NT2/D1 (cell line): Measurements from ENCODE around the gene SPPL2C.
A peak's percentile ranks its signal among the peaks of the same experiment; 100 is the strongest.

ENCODE experiments used
- DNase-seq: peaks from one replicate; pipeline ENCODE4 v3.0.0-alpha.2; 2011; ENCODE audit warnings: low read depth, low spot score
- H3K27me3 ChIP-seq: 2 replicates; pipeline ENCODE4 v1.6.0; 2011; ENCODE audit warnings: mild to moderate bottlenecking; ENCODE audit not compliant: insufficient read length, insufficient read depth
- H3K36me3 ChIP-seq: 2 replicates; pipeline ENCODE4 v1.6.1; 2011; ENCODE audit warnings: mild to moderate bottlenecking, low read length, mixed read lengths; ENCODE audit not compliant: insufficient read depth, insufficient read length
- H3K4me1 ChIP-seq: 2 replicates; pipeline ENCODE4 v1.5.1; 2011; ENCODE audit not compliant: insufficient read depth, insufficient read length
- H3K4me3 ChIP-seq: 2 replicates; pipeline ENCODE4 v1.5.1; 2011; ENCODE audit warnings: low read depth; ENCODE audit not compliant: insufficient read length
- H3K9ac ChIP-seq: 2 replicates; pipeline ENCODE4 v1.6.0; 2011; ENCODE audit warnings: low read depth; ENCODE audit not compliant: insufficient read length
- H3K9me3 ChIP-seq: 2 replicates; pipeline ENCODE4 v1.5.1; 2011; ENCODE audit warnings: mild to moderate bottlenecking, low read length; ENCODE audit not compliant: insufficient read depth
- SUZ12 ChIP-seq: IDR thresholded peaks from 2 replicates; pipeline ENCODE4 v1.6.1; 2011; ENCODE audit not compliant: insufficient read length, insufficient read depth; ENCODE audit errors: extremely low read depth
- YY1 ChIP-seq: IDR thresholded peaks from 2 replicates; pipeline ENCODE4 v1.6.1; 2011; ENCODE audit not compliant: insufficient read length, insufficient read depth
- ZNF274 ChIP-seq: IDR thresholded peaks from 2 replicates; pipeline ENCODE4 v1.6.1; 2011; ENCODE audit warnings: mild to moderate bottlenecking, low read depth, low read length

The SPPL2C gene

GRCh38 chr17:45888392-45888791, 43.7 kb downstream of the SPPL2C start:
- peaks cover 12% of the 10 kb centered on the region for H3K27me3 ChIP-seq
- H3K9me3 ChIP-seq = no peaks in the 10 kb centered on the region
- no peak for DNase-seq
- no peaks in the 10 kb centered on the region for H3K36me3 ChIP-seq
- H3K4me1 ChIP-seq = no peaks in the 10 kb centered on the region
- no peak overlapping the region for H3K4me3 ChIP-seq
- no peak for TF ChIP-seq YY1
- no peak for TF ChIP-seq SUZ12
- no peak for TF ChIP-seq ZNF274
- H3K9ac ChIP-seq = no peak overlapping the region

- Histone ChIP-seq H3K4me1 (no peaks in the 10 kb centered on the region), H3K36me3 (no peaks in the 10 kb centered on the region), H3K9me3 (no peaks in the 10 kb centered on the region), H3K27me3 (peaks cover 14% of the 10 kb centered on the region), H3K4me3 (no peak overlapping the region), H3K9ac (no peak overlapping the region)
- TF ChIP-seq ZNF274 (no peak), YY1 (no peak), SUZ12 (no peak)
- DNase-seq = no peak
Observed at GRCh38 chr17:45889579-45889978, 44.9 kb downstream of the SPPL2C start.

GRCh38 chr17:45893725-45894021, 49.0 kb downstream of the SPPL2C start:
- DNase-seq = no peak
- Histone ChIP-seq H3K27me3 (peaks cover 55% of the 10 kb centered on the region), H3K36me3 (no peaks in the 10 kb centered on the region), H3K9me3 (no peaks in the 10 kb centered on the region), H3K4me1 (peaks cover 7% of the 10 kb centered on the region), H3K9ac (peak overlapping the region; percentile 81), H3K4me3 (peak overlapping the region; percentile 49)
- TF ChIP-seq YY1 (no peak), ZNF274 (no peak), SUZ12 (no peak)

- peak; percentile 83 for DNase-seq
- peak within 1 kb of the TSS; percentile 49 for H3K4me3 ChIP-seq
- no peaks in the 10 kb centered on the region for H3K36me3 ChIP-seq
- H3K27me3 ChIP-seq = peaks cover 60% of the 10 kb centered on the region
- no peaks in the 10 kb centered on the region for H3K9me3 ChIP-seq
- H3K9ac ChIP-seq = peak within 1 kb of the TSS; percentile 81
- TF ChIP-seq SUZ12 = no peak
- no peak for TF ChIP-seq ZNF274
- peaks cover 7% of the 10 kb centered on the region for H3K4me1 ChIP-seq
Observed at GRCh38 chr17:45894022-45894784, 49.5 kb downstream of the SPPL2C start, which contains the start of gene MAPT. Gene MAPT (plus strand): TSS chr17:45894554. CDS start chr17:45962338, 67,784 bp downstream.

DNA sequence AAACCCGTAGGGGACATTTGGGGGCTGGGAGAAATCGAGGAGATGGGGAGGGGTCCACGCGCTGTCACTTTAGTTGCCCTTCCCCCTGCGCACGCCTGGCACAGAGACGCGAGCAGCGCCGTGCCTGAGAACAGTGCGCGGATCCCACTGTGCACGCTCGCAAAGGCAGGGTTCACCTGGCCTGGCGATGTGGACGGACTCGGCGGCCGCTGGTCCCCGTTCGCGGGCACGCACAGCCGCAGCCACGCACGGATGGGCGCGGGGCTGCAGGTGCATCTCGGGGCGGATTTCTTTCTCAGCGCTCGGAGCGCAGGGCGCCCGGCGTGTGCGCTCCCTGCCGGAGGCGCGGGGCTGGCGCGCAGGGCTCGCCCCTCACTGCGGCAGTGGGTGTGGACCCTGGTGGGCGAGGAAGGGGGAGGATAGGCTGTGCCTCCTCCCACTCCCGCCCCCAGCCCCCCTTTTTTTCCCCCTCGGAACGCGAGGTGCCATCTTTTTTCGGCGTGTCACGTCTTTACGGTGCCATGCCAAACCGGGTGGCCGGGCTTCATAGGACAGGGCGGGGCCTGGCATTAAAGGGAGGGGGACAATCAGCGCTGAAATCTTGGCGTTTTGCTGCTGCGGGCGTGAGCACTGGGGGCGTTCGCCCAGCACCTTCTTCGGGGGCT, 50.8 kb downstream of the SPPL2C start:
- Histone ChIP-seq H3K4me1 (peaks cover 7% of the 10 kb centered on the region), H3K27me3 (peaks cover 72% of the 10 kb centered on the region), H3K9ac (peak overlapping the region; percentile 21), H3K36me3 (no peaks in the 10 kb centered on the region), H3K9me3 (no peaks in the 10 kb centered on the region), H3K4me3 (peak overlapping the region; percentile 49)
- no peak for DNase-seq
- TF ChIP-seq YY1 (no peak), SUZ12 (no peak), ZNF274 (no peak)

DNA sequence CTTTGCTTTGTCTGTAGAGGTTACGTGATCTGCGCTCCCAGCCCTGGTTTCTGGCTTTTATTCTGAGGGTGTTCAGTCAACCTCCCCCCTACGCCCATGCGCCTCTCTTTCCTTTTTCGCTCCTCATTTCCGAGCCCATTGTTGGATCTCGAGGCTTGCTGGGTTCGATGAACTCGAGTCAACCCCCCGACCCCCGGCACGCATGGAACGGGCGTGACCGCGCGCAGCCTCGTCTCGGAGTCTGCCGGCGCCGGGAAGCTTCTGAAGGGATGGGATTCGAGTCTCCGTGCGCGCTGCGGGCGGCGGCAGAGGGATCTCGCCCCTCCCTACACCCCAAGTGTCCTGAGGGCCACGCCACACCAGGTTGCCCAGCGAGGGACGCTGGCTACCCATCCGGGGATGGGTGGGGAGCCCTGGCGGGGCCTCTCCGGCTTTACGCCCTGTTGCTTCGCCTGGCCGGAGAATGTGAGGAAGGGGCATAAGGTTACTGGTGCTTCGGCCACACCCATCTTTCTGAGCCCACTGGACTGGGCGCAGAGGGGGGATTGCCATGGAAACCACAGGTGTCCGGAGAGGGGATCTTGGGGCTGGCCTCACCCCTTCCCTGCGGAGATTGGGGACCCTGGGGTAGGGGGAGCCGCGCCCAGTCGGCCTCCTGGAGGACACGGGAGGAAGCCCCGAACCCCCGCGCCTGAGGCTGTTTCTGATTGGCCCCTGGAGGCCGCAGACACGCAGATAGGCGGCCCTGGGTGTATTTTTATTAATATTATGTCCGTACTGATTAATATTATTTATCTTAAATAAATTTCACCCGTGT, 51.5 kb downstream of the SPPL2C start:
- Histone ChIP-seq H3K36me3 (no peaks in the 10 kb centered on the region), H3K4me3 (peak overlapping the region; percentile 19), H3K9ac (peak overlapping the region; percentile 32), H3K27me3 (peaks cover 80% of the 10 kb centered on the region), H3K9me3 (no peaks in the 10 kb centered on the region), H3K4me1 (peaks cover 7% of the 10 kb centered on the region)
- TF ChIP-seq YY1 = no peak
- TF ChIP-seq SUZ12 = peak; percentile 26
- DNase-seq = no peak
